HepG2 (cell line): ENCODE measurements around the gene GRB2. TPM values are rescaled to one million over a fixed set of nuclear protein-coding genes. Genes with fewer than 3 reads are reported as not detected.
A peak's percentile ranks its signal among the peaks of the same experiment; 100 is the strongest.

Experiments
- CREM ChIP-seq, 2 experiments: sonication (generic) in 1 of 2; formaldehyde crosslinking in 1 of 2; IDR thresholded peaks; 2 replicates each; pipeline versions ENCODE4 v1.4.0 to v1.6.1; 2016 to 2020; ENCODE audit warnings: antibody characterized with exemption in 1 of 2, mild to moderate bottlenecking in 1 of 2, missing genetic modification reagents in 1 of 2
- ESRRA ChIP-seq: sonication (generic); formaldehyde crosslinking; IDR thresholded peaks from 2 replicates; pipeline ENCODE4 v1.5.1; 2020; ENCODE audit warnings: mild to moderate bottlenecking, low read depth, missing genetic modification reagents
- HIC2 ChIP-seq: sonication (generic); formaldehyde crosslinking; IDR thresholded peaks from 2 replicates; pipeline ENCODE4 v1.9.0; 2022; ENCODE audit warnings: low read depth, missing genetic modification reagents
- MAFF ChIP-seq: IDR thresholded peaks from 2 replicates; pipeline ENCODE4 v1.6.1; 2011; ENCODE audit warnings: low read depth, low read length, improper control_type of control experiment
- MED13 ChIP-seq: sonication (generic); formaldehyde crosslinking; IDR thresholded peaks from 2 replicates; pipeline ENCODE4 v1.5.0; 2020; ENCODE audit warnings: missing genetic modification reagents
- MTA1 ChIP-seq: sonication (generic); formaldehyde crosslinking; IDR thresholded peaks from 2 replicates; pipeline ENCODE4 v1.4.0; 2020; ENCODE audit warnings: missing genetic modification reagents, mild to moderate bottlenecking, borderline replicate concordance
- PHF8 ChIP-seq: sonication (generic); formaldehyde crosslinking; IDR thresholded peaks from 2 replicates; pipeline ENCODE4 v1.5.0; 2020; ENCODE audit warnings: missing genetic modification reagents
- RARG ChIP-seq: sonication (generic); formaldehyde crosslinking; IDR thresholded peaks from 2 replicates; pipeline ENCODE4 v1.4.0; 2020; ENCODE audit warnings: low read depth, mild to moderate bottlenecking, missing genetic modification reagents
- RBAK ChIP-seq: sonication (generic); formaldehyde crosslinking; IDR thresholded peaks from 2 replicates; pipeline ENCODE4 v1.5.1; 2020; ENCODE audit warnings: mild to moderate bottlenecking, missing genetic modification reagents
- RBFOX2 ChIP-seq: fragments of 200-400 bp; formaldehyde crosslinking; IDR thresholded peaks from 2 replicates; pipeline ENCODE4 v1.6.1; 2017; ENCODE audit warnings: low read depth, mild to moderate bottlenecking, low read length
- SMARCE1 ChIP-seq: fragments of 450-650 bp; IDR thresholded peaks from 2 replicates; pipeline ENCODE4 v1.6.1; 2017; ENCODE audit warnings: borderline replicate concordance
- ZNF292 ChIP-seq: sonication (generic); formaldehyde crosslinking; IDR thresholded peaks from 2 replicates; pipeline ENCODE4 v1.8.1; 2022; ENCODE audit warnings: mild to moderate bottlenecking, low read depth, missing genetic modification reagents, borderline replicate concordance
- ZNF614 ChIP-seq: IDR thresholded peaks from 2 replicates; pipeline ENCODE4 v1.6.1; 2018; ENCODE audit warnings: missing biosample characterization, missing genetic modification reagents, inconsistent platforms, borderline replicate concordance
- ZNF770 ChIP-seq: sonication (generic); formaldehyde crosslinking; IDR thresholded peaks from 2 replicates; pipeline ENCODE4 v1.5.0; 2020; ENCODE audit warnings: mild to moderate bottlenecking, missing genetic modification reagents
- polyA plus RNA-seq, 8 experiments: library from polyadenylated mRNA; depleted of rRNA in 3 of 8; stranded (reverse) in 7 of 8; unstranded in 1 of 8; fragments of >200 nt; fragmentation: Illumina TruSeq in 4 of 8; extraction: Trizol in 4 of 8; gene quantifications; 2 replicates each; pipeline versions ENCODE4 v1.2.1 to v1.2.3, GENCODE V29; 2011 to 2016; ENCODE audit warnings: low read depth in 4 of 8, missing spikeins in 1 of 8, mixed read lengths in 1 of 8; ENCODE audit not compliant: insufficient read depth in 1 of 8
- total RNA-seq, 5 experiments: library from RNA; depleted of rRNA; stranded (reverse); fragments of >200 nt; fragmentation: Illumina TruSeq; extraction: Trizol; gene quantifications; 2 replicates each; pipeline ENCODE4 v1.2.3, GENCODE V29; 2016; ENCODE audit warnings: low read depth in 1 of 5
- TF ChIP-seq, protein P1 (sequence below): sonication (generic); formaldehyde crosslinking; IDR thresholded peaks from 2 replicates; pipeline ENCODE4 v1.9.0; 2022; ENCODE audit warnings: missing genetic modification reagents, mild to moderate bottlenecking, borderline replicate concordance
- TF ChIP-seq, protein P2 (sequence below): sonication (generic); formaldehyde crosslinking; IDR thresholded peaks from 2 replicates; pipeline ENCODE4 v1.8.1; 2022; ENCODE audit warnings: low read depth, mild to moderate bottlenecking, missing genetic modification reagents
- TF ChIP-seq, protein P3 (sequence below): sonication (generic); formaldehyde crosslinking; IDR thresholded peaks from 2 replicates; pipeline ENCODE4 v1.4.0; 2020; ENCODE audit warnings: missing genetic modification reagents, borderline replicate concordance

The GRB2 gene
- total and polyA plus RNA-seq, 2 of the 13 experiments (the other 11 are each of a cell fraction or from before 2014, with no cell fraction given): 84.6 to 92.3 TPM

DNA sequence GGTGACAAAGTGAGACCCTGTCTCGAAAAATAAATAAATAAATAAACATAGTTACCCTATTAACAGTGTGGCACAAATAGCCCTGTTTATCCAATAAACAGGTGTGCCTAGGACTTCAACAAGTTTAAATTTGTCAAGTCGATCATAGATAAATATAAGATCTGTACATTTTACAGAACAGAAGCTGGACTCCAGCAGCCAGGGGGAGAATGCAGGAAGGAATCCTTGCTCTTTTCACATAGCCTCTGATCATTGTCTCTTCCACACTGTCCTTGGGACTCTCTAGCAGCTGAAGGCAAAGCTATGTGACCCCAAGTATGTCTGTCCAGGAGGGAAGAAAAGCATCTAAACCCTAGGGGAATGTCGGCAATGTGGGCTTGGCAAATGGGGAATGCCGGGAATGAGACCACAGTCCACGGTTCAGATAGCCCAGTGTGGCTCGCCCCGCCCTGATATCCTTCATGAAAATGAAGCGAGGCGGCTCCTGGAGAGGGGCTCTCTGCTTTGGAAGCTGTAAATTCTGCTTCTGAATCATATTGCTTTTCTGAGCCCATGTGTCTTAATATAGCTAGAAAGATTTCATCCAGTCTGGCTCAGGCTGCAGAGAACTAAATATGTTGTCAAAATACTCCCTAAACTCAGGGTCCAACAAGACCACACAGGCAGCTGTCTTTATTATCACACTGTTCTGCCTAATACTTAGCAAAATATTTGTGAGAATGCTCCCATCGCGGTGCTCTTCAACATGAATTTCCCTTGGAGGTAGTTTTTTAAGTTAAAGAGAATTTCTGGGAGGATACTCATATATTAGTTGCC is 24.9 kb upstream of the GRB2 start (continued):
- TF ChIP-seq, protein P1, sequence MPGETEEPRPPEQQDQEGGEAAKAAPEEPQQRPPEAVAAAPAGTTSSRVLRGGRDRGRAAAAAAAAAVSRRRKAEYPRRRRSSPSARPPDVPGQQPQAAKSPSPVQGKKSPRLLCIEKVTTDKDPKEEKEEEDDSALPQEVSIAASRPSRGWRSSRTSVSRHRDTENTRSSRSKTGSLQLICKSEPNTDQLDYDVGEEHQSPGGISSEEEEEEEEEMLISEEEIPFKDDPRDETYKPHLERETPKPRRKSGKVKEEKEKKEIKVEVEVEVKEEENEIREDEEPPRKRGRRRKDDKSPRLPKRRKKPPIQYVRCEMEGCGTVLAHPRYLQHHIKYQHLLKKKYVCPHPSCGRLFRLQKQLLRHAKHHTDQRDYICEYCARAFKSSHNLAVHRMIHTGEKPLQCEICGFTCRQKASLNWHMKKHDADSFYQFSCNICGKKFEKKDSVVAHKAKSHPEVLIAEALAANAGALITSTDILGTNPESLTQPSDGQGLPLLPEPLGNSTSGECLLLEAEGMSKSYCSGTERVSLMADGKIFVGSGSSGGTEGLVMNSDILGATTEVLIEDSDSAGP: peak; percentile 47
- TF ChIP-seq HIC2 (CRISPR knock-in tag) (peak; percentile 65; the same call in 1 of the 2 replicates), MTA1 (CRISPR knock-in tag) (no peak), RBFOX2 (no peak), MAFF (no peak), RBAK (CRISPR knock-in tag) (no peak), SMARCE1 (0 out of 2 replicates have a peak, but pooled peaks have one; percentile 56), PHF8 (CRISPR knock-in tag) (peak; percentile 38; the same call in 1 of the 2 replicates), RARG (CRISPR knock-in tag) (no peak), ZNF770 (CRISPR knock-in tag) (no peak; the same call in 1 of the 2 replicates), ZNF292 (CRISPR knock-in tag) (peak; percentile 54; the same call in 1 of the 2 replicates), MED13 (no peak), ESRRA (CRISPR knock-in tag) (no peak), ZNF614 (CRISPR knock-in tag) (peak; percentile 58; the same call in 1 of the 2 replicates), CREM (IDR thresholded peaks at IDR 0.05) (0 out of 2 replicates have a peak, but pooled peaks have one; percentile 40), CREM (CRISPR knock-in tag; IDR thresholded peaks at IDR 0.05) (no peak)
- TF ChIP-seq, protein P2, sequence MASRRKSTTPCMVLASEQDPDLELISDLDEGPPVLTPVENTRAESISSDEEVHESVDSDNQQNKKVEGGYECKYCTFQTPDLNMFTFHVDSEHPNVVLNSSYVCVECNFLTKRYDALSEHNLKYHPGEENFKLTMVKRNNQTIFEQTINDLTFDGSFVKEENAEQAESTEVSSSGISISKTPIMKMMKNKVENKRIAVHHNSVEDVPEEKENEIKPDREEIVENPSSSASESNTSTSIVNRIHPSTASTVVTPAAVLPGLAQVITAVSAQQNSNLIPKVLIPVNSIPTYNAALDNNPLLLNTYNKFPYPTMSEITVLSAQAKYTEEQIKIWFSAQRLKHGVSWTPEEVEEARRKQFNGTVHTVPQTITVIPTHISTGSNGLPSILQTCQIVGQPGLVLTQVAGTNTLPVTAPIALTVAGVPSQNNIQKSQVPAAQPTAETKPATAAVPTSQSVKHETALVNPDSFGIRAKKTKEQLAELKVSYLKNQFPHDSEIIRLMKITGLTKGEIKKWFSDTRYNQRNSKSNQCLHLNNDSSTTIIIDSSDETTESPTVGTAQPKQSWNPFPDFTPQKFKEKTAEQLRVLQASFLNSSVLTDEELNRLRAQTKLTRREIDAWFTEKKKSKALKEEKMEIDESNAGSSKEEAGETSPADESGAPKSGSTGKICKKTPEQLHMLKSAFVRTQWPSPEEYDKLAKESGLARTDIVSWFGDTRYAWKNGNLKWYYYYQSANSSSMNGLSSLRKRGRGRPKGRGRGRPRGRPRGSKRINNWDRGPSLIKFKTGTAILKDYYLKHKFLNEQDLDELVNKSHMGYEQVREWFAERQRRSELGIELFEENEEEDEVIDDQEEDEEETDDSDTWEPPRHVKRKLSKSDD (CRISPR knock-in tag): 0 out of 2 replicates have a peak, but pooled peaks have one; percentile 28
- TF ChIP-seq, protein P3, sequence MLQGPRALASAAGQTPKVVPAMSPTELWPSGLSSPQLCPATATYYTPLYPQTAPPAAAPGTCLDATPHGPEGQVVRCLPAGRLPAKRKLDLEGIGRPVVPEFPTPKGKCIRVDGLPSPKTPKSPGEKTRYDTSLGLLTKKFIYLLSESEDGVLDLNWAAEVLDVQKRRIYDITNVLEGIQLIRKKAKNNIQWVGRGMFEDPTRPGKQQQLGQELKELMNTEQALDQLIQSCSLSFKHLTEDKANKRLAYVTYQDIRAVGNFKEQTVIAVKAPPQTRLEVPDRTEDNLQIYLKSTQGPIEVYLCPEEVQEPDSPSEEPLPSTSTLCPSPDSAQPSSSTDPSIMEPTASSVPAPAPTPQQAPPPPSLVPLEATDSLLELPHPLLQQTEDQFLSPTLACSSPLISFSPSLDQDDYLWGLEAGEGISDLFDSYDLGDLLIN (CRISPR knock-in tag): no peak
